ENCODE data around the gene ZNF200.
A peak's percentile ranks its signal among the peaks of the same experiment; 100 is the strongest.

DNA sequence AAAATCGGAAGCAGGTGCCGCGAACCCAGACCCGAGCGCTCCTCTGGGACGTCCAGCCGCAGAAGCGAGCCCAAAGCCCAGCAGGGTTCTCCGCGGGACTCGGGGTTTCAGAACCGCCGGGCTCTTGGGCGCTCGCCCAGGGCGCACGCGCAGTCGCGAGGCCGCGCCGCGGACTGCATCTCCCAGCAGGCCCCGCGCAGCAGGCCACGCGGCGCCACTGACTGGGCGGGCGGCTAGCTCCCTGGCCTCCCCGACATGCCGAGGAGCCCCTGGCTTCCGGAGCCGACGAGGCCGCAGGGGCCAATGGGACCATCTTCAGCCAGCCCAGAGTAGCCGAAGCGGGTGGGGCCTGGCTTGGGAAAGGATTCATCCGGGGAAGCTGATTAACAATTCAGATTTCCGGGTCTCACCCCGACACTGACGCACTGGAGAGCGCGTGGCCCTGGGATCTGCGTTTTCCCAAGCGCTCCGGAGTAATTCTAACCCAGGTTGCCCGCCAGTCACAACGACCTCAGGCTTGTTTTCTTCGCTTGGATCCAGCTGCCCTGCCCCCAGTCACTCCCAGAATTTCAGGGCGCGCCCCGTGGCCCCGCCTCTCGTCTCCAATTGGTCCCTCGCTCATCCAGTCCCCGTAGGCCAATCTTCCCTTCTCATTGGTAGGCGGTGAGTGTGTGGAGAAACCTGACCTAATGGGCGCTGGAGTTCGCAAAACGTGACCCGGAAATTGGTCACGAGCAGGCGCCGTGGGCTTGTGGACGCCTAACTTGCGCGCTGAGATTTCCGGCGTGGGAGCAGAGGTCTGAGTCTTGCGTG lies 48.0 kb upstream of the ZNF200 start, which contains the start of gene ZNF263:
- TF ChIP-seq, protein P1, sequence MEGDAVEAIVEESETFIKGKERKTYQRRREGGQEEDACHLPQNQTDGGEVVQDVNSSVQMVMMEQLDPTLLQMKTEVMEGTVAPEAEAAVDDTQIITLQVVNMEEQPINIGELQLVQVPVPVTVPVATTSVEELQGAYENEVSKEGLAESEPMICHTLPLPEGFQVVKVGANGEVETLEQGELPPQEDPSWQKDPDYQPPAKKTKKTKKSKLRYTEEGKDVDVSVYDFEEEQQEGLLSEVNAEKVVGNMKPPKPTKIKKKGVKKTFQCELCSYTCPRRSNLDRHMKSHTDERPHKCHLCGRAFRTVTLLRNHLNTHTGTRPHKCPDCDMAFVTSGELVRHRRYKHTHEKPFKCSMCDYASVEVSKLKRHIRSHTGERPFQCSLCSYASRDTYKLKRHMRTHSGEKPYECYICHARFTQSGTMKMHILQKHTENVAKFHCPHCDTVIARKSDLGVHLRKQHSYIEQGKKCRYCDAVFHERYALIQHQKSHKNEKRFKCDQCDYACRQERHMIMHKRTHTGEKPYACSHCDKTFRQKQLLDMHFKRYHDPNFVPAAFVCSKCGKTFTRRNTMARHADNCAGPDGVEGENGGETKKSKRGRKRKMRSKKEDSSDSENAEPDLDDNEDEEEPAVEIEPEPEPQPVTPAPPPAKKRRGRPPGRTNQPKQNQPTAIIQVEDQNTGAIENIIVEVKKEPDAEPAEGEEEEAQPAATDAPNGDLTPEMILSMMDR (IDR thresholded peaks at IDR 0.05) = peak in 1 of 4 experiments; percentile 9
- peak; percentile 36 to 62 for TF ChIP-seq POLR2A (IDR thresholded peaks at IDR 0.05)
